ENCODE results near the gene ITPRIPL2. TPM values are rescaled to one million over a fixed set of nuclear protein-coding genes. Genes with fewer than 3 reads are reported as not detected.

Gene ITPRIPL2
- total RNA-seq, 1 experiment from 2014 or later: 67.9 TPM

- Histone ChIP-seq H2AFZ (ENCODE audit: low read depth, low read length, poor library complexity, severe bottlenecking) (peak within 1 kb of the TSS; percentile 88), H3K27ac (ENCODE audit: low read depth, low read length) (peak within 1 kb of the TSS; percentile 72), H3K79me2 (ENCODE audit: insufficient read depth, low read length) (no peaks in the 10 kb centered on the region), H3K9ac (ENCODE audit: low read length) (peak within 1 kb of the TSS; percentile 69), H3K4me3 (replicated peaks in 1 of 2; ENCODE audit: low read depth in 1 of 2, low read length in 2 of 2) (peak within 1 kb of the TSS; percentile 69 to 78), H3K36me3 (ENCODE audit: control insufficient read depth in 1 of 2, insufficient read depth in 2 of 2, low read length in 2 of 2) (no peaks in the 10 kb centered on the region), H3K4me1 (ENCODE audit: control insufficient read depth in 1 of 2, insufficient read depth in 2 of 2, low read length in 2 of 2) (peaks cover 4 to 36% of the 10 kb centered on the region in 2 experiments; a peak in 3 of 4 replicates), H3K27me3 (ENCODE audit: insufficient read depth, low read length) (no peaks in the 10 kb centered on the region), H3K9me2 (ENCODE audit: insufficient read depth) (no peaks in the 10 kb centered on the region), H3K4me2 (ENCODE audit: low read length) (peak within 1 kb of the TSS; percentile 99), H4K20me1 (ENCODE audit: insufficient read depth) (no peaks in the 10 kb centered on the region), H3K9me3 (ENCODE audit: control insufficient read depth in 1 of 2, insufficient read depth in 1 of 2, low read depth in 1 of 2, low read length in 2 of 2) (peaks cover 0 to 6% of the 10 kb centered on the region in 2 experiments; a peak in 1 of 4 replicates)
- DNase-seq (ENCODE audit: low read depth, low spot score): peak; percentile 60
- ATAC-seq: peak; percentile 92
- intact Hi-C loops (cut with micrococcal nuclease): loop anchor here (1.0 to 5.0 kb wide), 3 partner anchors 82 to 334 kb away; no protein-coding TSS in a partner anchor
- ChIA-PET CTCF (interaction anchor here (1.7 kb wide), 1 partner anchor 12 kb away, joined by 10 read pairs; no protein-coding TSS in a partner anchor), POLR2A (no interaction called here), RAD21 (ENCODE audit: low non-redundant PET in 1 of 2, low total read pairs in 2 of 2, uncharacterized antibody in 2 of 2, unreplicated experiment in 2 of 2) (no interaction called here)
- BruUV-seq (replicated peaks): no TSS peak
- TF ChIP-seq RAD21 (IDR thresholded peaks at IDR 0.05; ENCODE audit: low read depth) (peak; percentile 81), TCF7L2 (IDR thresholded peaks at IDR 0.05; ENCODE audit: borderline replicate concordance, extremely low read depth, insufficient read depth, insufficient read length) (peak; percentile 28), SIN3A (IDR thresholded peaks at IDR 0.05; ENCODE audit: low read depth) (no peak), YY1 (IDR thresholded peaks at IDR 0.05; ENCODE audit: extremely low read depth, insufficient replicate concordance, low read depth, low read length) (peak; percentile 34), CTCF (IDR thresholded peaks at IDR 0.05 in 2 of 3, conservative IDR thresholded peaks at IDR 0.05 in 1 of 3; ENCODE audit: borderline replicate concordance in 1 of 3, insufficient read depth in 1 of 3, low read depth in 2 of 3, low read length in 2 of 3) (peak; percentile 68 to 95 (median 69)), MAX (IDR thresholded peaks at IDR 0.05) (peak; percentile 94), CBX3 (IDR thresholded peaks at IDR 0.05; ENCODE audit: low read depth) (peak; percentile 27; the same call in 1 of the 2 replicates), POLR2A (IDR thresholded peaks at IDR 0.05; ENCODE audit: borderline replicate concordance, extremely low read depth, insufficient read depth, insufficient read length) (no peak), REST (IDR thresholded peaks at IDR 0.05; ENCODE audit: low read depth) (no peak)
Observed at GRCh38 chr16:19167710-19168370, 54.1 kb downstream of the ITPRIPL2 start, which contains the start of gene SYT17. SYT17 (plus strand) TSS chr16:19168240; CDS start chr16:19168647, 407 bp downstream.

Data from HCT116 (cell line).